Measurements from ENCODE around the gene TNFSF10.
"Not testable (repeated sequence)": the region's sequence is repeated elsewhere in the genome, so short reads cannot be mapped to it uniquely, and the experiment has no call there.

The TNFSF10 gene

GRCh38 chr3:172543419-172543818, 20.2 kb upstream of the TNFSF10 start:
- no peak for DNase-seq

- no peak for DNase-seq
Measured at GRCh38 chr3:172542999-172543398, 19.8 kb upstream of the TNFSF10 start.

- no peak for DNase-seq
Measured at GRCh38 chr3:172541945-172542488, 18.8 kb upstream of the TNFSF10 start.

- DNase-seq: no peak
Measured at GRCh38 chr3:172540049-172540448, 16.8 kb upstream of the TNFSF10 start.

- DNase-seq: no peak
Measured at GRCh38 chr3:172539273-172539672, 16.0 kb upstream of the TNFSF10 start.

- no peak for DNase-seq
Measured at GRCh38 chr3:172538368-172539151, 15.3 kb upstream of the TNFSF10 start.

GRCh38 chr3:172537507-172538158, 14.4 kb upstream of the TNFSF10 start:
- no peak for DNase-seq

- DNase-seq: no peak
Measured at GRCh38 chr3:172536993-172537419, 13.8 kb upstream of the TNFSF10 start.

- no peak for DNase-seq
Measured at GRCh38 chr3:172536505-172536904, 13.3 kb upstream of the TNFSF10 start.

- DNase-seq: no peak
Measured at GRCh38 chr3:172530566-172530965, 7.3 kb upstream of the TNFSF10 start.

GRCh38 chr3:172530101-172530561, 6.9 kb upstream of the TNFSF10 start:
- DNase-seq: no peak

GRCh38 chr3:172528677-172529076, 5.4 kb upstream of the TNFSF10 start:
- DNase-seq: no peak

GRCh38 chr3:172527306-172527705, 4.1 kb upstream of the TNFSF10 start:
- no peak for DNase-seq

- DNase-seq: no peak
Measured at GRCh38 chr3:172525116-172525613, 1.9 kb upstream of the TNFSF10 start.

- no peak for DNase-seq
Measured at GRCh38 chr3:172524611-172525010, 1.4 kb upstream of the TNFSF10 start.

- DNase-seq: not testable (repeated sequence)
Measured at GRCh38 chr3:172521837-172522726, 1.1 kb downstream of the TNFSF10 start.

- no peak for DNase-seq
Measured at GRCh38 chr3:172520301-172520831, 2.9 kb downstream of the TNFSF10 start.

GRCh38 chr3:172519740-172520139, 3.5 kb downstream of the TNFSF10 start:
- DNase-seq: no peak

- no peak for DNase-seq
Measured at GRCh38 chr3:172518929-172519640, 4.1 kb downstream of the TNFSF10 start.

- no peak for DNase-seq
Measured at GRCh38 chr3:172517859-172518466, 5.3 kb downstream of the TNFSF10 start.

All from KG1 (cell line).